HK-2 (cell line): ENCODE measurements around the gene TSPAN14.
"Not testable (repeated sequence)": the region's sequence is repeated elsewhere in the genome, so short reads cannot be mapped to it uniquely, and the experiment has no call there.

Experiments
- DNase-seq: peaks from one replicate; pipeline ENCODE4 v3.0.0-alpha.2; 2018; ENCODE audit not compliant: unreplicated experiment

Gene TSPAN14

GRCh38 chr10:80453842-80454512, at the start of gene TSPAN14:
TSS of gene TSPAN14 (plus strand) at chr10:80454310. CDS start at chr10:80489234, 34,924 bp downstream.
- peak; percentile 86 for DNase-seq

- DNase-seq, result no peak
These were observed 49.1 kb upstream of the TSPAN14 start for GRCh38 chr10:80405035-80405434.

GRCh38 chr10:80405626-80406025, 48.5 kb upstream of the TSPAN14 start:
- no peak for DNase-seq

GRCh38 chr10:80406204-80406603, 47.9 kb upstream of the TSPAN14 start:
- DNase-seq, result no peak

- peak; percentile 81 for DNase-seq
These were observed 46.3 kb upstream of the TSPAN14 start for GRCh38 chr10:80407812-80408241.

GRCh38 chr10:80408242-80409101, 45.6 kb upstream of the TSPAN14 start, which contains the start of gene PRXL2A:
TSS of gene PRXL2A (plus strand) at chr10:80408551. CDS start at chr10:80420468, 11,917 bp downstream.
- peak; percentile 90 for DNase-seq

- DNase-seq, result no peak
These were observed 45.0 kb upstream of the TSPAN14 start for GRCh38 chr10:80409121-80409520.

GRCh38 chr10:80410122-80410521, 44.0 kb upstream of the TSPAN14 start:
- DNase-seq, result no peak

GRCh38 chr10:80410578-80411145, 43.4 kb upstream of the TSPAN14 start:
- no peak for DNase-seq

- peak; percentile 40 for DNase-seq
These were observed 42.8 kb upstream of the TSPAN14 start for GRCh38 chr10:80411267-80411668.

- no peak for DNase-seq
These were observed 42.4 kb upstream of the TSPAN14 start for GRCh38 chr10:80411681-80412220.

- no peak for DNase-seq
These were observed 41.6 kb upstream of the TSPAN14 start for GRCh38 chr10:80412486-80412885.

- no peak for DNase-seq
These were observed 40.7 kb upstream of the TSPAN14 start for GRCh38 chr10:80413271-80413996.

GRCh38 chr10:80414142-80414895, 39.8 kb upstream of the TSPAN14 start:
- DNase-seq, result no peak

- no peak for DNase-seq
These were observed 38.2 kb upstream of the TSPAN14 start for GRCh38 chr10:80415734-80416478.

GRCh38 chr10:80416479-80417098, 37.5 kb upstream of the TSPAN14 start:
- no peak for DNase-seq

GRCh38 chr10:80417256-80417655, 36.9 kb upstream of the TSPAN14 start:
- DNase-seq, result not testable (repeated sequence)

- DNase-seq, result no peak
These were observed 32.9 kb upstream of the TSPAN14 start for GRCh38 chr10:80421050-80421706.
